NCI-H526 treated with DMSO at 0.1 percent for 48 hours (cell line): ENCODE results near the gene PIGQ.
A peak's percentile ranks its signal among the peaks of the same experiment; 100 is the strongest.

Experiments
- DNase-seq: peaks from one replicate; lab custom pipeline; 2025; lab: John Stamatoyannopoulos, UW

Gene PIGQ

GRCh38 chr16:555528-556473, 14.0 kb upstream of the PIGQ start:
- DNase-seq = no peak

- DNase-seq = no peak
These were observed 13.1 kb upstream of the PIGQ start for GRCh38 chr16:556474-557173.

GRCh38 chr16:557463-558297, 12.1 kb upstream of the PIGQ start:
- no peak for DNase-seq

GRCh38 chr16:558298-559020, 11.3 kb upstream of the PIGQ start:
- DNase-seq = no peak

- DNase-seq = no peak
These were observed 10.8 kb upstream of the PIGQ start for GRCh38 chr16:559021-559380.

DNA sequence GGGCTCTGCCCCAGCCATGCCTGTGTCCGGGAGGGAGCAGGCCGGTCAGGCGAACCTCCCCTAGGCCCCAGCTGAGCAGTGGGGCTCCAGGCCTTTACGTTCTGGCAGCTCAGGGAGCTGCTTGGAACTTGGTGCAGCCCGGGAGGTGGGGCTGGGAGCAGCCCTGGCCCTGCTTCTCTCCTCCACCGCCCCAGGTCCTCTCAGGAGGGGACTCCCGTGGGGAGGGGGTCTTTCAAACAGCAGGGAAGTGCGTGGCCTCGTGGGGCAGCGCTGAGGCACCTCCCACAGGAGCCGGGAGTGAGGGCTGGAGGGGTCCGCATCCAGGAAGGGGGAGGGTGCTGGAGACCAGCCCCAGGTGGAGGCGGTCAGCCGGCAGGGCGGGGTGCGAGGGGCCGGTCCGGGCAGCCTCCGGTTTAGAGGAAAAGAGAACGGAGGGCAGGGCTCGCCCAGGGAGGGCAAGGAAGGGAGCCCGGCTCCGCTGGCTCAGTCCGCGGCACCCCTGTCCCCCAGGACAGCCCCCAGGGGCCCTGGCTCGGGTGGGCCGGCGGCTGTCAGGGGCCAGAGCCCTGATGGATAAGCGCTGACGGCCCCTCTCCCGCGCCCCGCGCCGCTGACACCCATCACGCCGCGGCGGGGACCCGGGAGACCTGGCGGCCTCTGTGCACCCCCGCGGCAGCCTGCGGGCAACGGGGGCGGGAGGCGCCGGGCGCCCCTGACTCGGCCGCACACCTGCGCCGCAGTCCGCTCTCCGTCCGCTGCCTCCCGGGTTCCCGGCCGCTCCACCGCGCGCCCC, 10.2 kb upstream of the PIGQ start:
- no peak for DNase-seq

DNA sequence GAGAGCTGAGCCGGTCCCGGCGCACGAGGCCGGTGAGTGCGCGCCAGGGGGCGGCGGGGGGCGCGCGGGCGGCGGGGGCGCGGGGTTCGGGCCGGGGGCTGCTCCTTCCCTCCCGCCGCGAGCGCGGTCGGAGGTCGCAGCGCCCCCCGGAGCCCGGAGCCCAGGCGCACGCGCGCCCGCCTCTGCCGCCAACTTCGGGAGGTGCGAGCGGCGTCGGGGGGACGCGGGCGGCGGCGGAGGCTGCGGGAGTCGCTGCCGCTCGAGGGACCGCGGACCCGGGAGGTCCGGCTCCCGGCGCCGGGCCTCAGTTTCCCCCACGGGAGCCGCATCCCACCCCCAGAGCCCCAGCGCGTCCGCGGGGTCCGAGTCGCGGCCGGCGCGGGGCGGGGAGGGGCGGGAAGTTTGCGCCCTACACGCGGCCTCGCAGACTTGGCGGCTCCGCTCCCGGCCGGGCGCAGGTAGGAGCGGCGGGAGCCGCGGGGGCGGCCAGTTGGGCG, 9.5 kb upstream of the PIGQ start, which contains the start of gene PRR35:
TSS of gene PRR35 (plus strand) at position 191 of the 497 bp plus-strand sequence. CDS start 2,901 bp downstream, outside the sequence.
- no peak for DNase-seq

GRCh38 chr16:560701-561412, 8.9 kb upstream of the PIGQ start:
- no peak for DNase-seq

DNA sequence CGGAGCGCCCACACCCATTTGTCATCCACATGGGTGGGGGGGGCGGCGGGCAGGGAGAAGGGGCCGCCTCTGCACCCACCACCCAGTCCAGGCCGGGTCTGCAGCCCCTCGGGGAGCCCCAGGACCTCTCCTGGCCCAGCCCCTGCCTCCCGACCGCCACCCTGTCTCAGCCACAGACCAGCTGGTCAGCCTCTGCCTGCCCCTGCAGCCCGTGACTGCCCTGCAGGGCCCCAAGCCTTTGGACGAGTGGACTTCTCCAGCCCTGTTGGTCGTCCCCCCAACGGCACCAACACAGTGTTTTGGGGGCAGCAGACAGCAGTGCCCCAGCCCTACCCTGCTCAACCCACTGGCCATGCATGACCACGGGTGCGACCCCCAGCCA, 8.4 kb upstream of the PIGQ start:
- no peak for DNase-seq

GRCh38 chr16:561957-562938, 7.5 kb upstream of the PIGQ start:
- no peak for DNase-seq

GRCh38 chr16:563072-563644, 6.6 kb upstream of the PIGQ start:
- DNase-seq = no peak

GRCh38 chr16:564690-565418, 4.9 kb upstream of the PIGQ start:
- no peak for DNase-seq

- DNase-seq = no peak
These were observed 4.1 kb upstream of the PIGQ start for GRCh38 chr16:565419-566330.

GRCh38 chr16:566475-567372, 3.0 kb upstream of the PIGQ start, which contains the start of gene NHLRC4:
NHLRC4 (plus strand) TSS chr16:567005; CDS start chr16:568048, 1,043 bp downstream.
- DNase-seq = peak; percentile 17
